Vagina (tissue), 2 donors: Measurements from ENCODE around the gene CITED1. TPM values are rescaled to one million over a fixed set of nuclear protein-coding genes. Genes with fewer than 3 reads are reported as not detected.

Experiments
- DNase-seq, 2 donors: peaks; one replicate each; pipeline ENCODE4 v3.0.0-alpha.2; 2017; ENCODE audit errors: extremely low spot score in 2 of 2
- H3K27ac ChIP-seq: fragments of 200-600 bp; sonication (generic); one replicate; pipeline ENCODE4 v1.5.1; 2019
- H3K27me3 ChIP-seq: fragments of 200-600 bp; sonication (generic); one replicate; pipeline ENCODE4 v1.5.1; 2019
- H3K36me3 ChIP-seq, 2 donors: fragments of 200-600 bp; sonication (generic); one replicate each; pipeline ENCODE4 v1.5.1; 2017 to 2019
- H3K4me1 ChIP-seq: fragments of 200-600 bp; sonication (generic); one replicate; pipeline ENCODE4 v1.5.1; 2019
- H3K4me3 ChIP-seq, 2 donors: fragments of 200-600 bp; sonication (generic); 1 replicate in 1 of 2; 2 replicates in 1 of 2; pipeline ENCODE4 v1.5.1; 2016 to 2019
- H3K9me3 ChIP-seq: fragments of 200-600 bp; sonication (generic); one replicate; pipeline ENCODE4 v1.5.1; 2019
- POLR2A ChIP-seq, 2 donors: fragments of 450-650 bp; IDR thresholded peaks; one replicate each; pipeline ENCODE4 v1.6.1; 2017; ENCODE audit warnings: antibody characterized with exemption in 2 of 2, mild to moderate bottlenecking in 2 of 2, moderate library complexity in 2 of 2
- POLR2AphosphoS5 ChIP-seq, 2 donors: sonication (generic); formaldehyde crosslinking; IDR thresholded peaks; one replicate each; pipeline ENCODE4 v1.9.0; 2017; ENCODE audit warnings: antibody characterized with exemption in 2 of 2, mild to moderate bottlenecking in 2 of 2, low read depth in 1 of 2; ENCODE audit not compliant: insufficient read depth in 1 of 2
- intact Hi-C: fragments of 100-400 bp; cut with DNase I; formaldehyde crosslinking; loops from one replicate; pipeline ENCODE4 v1.15.1; 2023
- small RNA-seq: library from RNA; depleted of rRNA; stranded (forward); fragments of <200 nt; gene quantifications from one replicate; pipeline ENCODE3, GENCODE V24; 2016
- total RNA-seq: library from RNA; depleted of rRNA; stranded (reverse); fragments of >200 nt; gene quantifications from one replicate; pipeline ENCODE4 v1.2.3, GENCODE V29; 2016
- TF ChIP-seq, protein P1 (sequence below), 3 experiments: fragments of 450-650 bp in 2 of 3; fragments of 200-600 bp in 1 of 3; sonication (generic) in 1 of 3; IDR thresholded peaks; one replicate each; pipeline ENCODE4 v1.5.1; 2017 to 2019; ENCODE audit warnings: antibody characterized with exemption in 3 of 3, mild to moderate bottlenecking in 2 of 3, moderate library complexity in 2 of 3

CITED1 gene
- total RNA-seq, 1 donor from 2014 or later, result 2.7 TPM

DNA sequence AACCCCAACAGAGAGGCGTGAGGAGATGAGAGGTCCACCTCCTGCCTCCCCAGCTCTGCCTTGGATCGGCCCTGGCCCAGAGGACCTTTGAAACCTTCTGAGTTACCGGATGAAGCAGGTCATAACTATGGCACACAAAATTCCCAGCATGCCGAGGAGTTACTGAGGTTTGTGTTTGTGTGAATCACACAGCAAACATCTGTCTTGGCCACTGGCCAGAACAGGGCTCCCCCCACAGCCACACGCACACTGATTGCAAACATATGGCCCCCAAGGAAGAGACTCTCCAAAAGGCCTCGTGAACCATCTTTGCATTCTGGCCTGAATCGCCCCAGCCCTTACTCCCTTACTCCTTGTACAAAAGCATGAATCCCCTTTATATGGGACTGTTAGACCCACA is 47.5 kb downstream of the CITED1 start:
- no peaks in the 10 kb centered on the region for H3K36me3 ChIP-seq
- no peaks in the 10 kb centered on the region for H3K9me3 ChIP-seq
- H3K27me3 ChIP-seq, result no peaks in the 10 kb centered on the region
- intact Hi-C loops, result no loop called here
- H3K4me3 ChIP-seq, result no peak overlapping the region
- no peaks in the 10 kb centered on the region for H3K4me1 ChIP-seq
- DNase-seq, result no peak
- H3K27ac ChIP-seq, result no peak overlapping the region
- TF ChIP-seq, protein P1, sequence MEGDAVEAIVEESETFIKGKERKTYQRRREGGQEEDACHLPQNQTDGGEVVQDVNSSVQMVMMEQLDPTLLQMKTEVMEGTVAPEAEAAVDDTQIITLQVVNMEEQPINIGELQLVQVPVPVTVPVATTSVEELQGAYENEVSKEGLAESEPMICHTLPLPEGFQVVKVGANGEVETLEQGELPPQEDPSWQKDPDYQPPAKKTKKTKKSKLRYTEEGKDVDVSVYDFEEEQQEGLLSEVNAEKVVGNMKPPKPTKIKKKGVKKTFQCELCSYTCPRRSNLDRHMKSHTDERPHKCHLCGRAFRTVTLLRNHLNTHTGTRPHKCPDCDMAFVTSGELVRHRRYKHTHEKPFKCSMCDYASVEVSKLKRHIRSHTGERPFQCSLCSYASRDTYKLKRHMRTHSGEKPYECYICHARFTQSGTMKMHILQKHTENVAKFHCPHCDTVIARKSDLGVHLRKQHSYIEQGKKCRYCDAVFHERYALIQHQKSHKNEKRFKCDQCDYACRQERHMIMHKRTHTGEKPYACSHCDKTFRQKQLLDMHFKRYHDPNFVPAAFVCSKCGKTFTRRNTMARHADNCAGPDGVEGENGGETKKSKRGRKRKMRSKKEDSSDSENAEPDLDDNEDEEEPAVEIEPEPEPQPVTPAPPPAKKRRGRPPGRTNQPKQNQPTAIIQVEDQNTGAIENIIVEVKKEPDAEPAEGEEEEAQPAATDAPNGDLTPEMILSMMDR (IDR thresholded peaks at IDR 0.05), result no peak
- TF ChIP-seq POLR2A (IDR thresholded peaks at IDR 0.05) (no peak), POLR2AphosphoS5 (IDR thresholded peaks at IDR 0.05; ENCODE audit: insufficient read depth in 1 of 2, low read depth in 1 of 2) (no peak)

DNA sequence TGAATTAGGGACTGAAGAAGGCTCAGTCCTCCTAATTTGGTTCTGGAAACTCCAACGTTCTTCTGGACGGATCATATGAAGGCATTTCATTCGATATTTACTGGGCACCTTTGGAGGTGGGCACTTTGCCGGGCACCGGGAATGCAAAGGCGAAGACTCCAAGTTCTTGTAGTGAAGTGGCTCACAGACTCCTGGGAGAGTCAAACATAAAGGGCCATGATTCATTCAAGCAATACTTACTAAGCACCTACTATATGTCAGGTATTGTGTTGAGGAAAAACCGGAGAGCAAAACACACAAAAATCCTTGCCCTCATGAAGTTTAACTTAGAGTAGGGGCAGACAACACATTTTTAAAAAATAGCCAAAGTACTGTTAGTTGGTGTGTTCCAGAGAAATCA is 49.9 kb downstream of the CITED1 start:
- intact Hi-C loops, result no loop called here
- Histone ChIP-seq H3K9me3 (no peaks in the 10 kb centered on the region), H3K4me1 (no peaks in the 10 kb centered on the region), H3K4me3 (no peak overlapping the region), H3K27ac (no peak overlapping the region), H3K27me3 (no peaks in the 10 kb centered on the region), H3K36me3 (no peaks in the 10 kb centered on the region)
- DNase-seq, result no peak
- TF ChIP-seq POLR2AphosphoS5 (IDR thresholded peaks at IDR 0.05; ENCODE audit: insufficient read depth in 1 of 2, low read depth in 1 of 2) (no peak), POLR2A (IDR thresholded peaks at IDR 0.05) (no peak)
- TF ChIP-seq, protein P1 (IDR thresholded peaks at IDR 0.05), result no peak

DNA sequence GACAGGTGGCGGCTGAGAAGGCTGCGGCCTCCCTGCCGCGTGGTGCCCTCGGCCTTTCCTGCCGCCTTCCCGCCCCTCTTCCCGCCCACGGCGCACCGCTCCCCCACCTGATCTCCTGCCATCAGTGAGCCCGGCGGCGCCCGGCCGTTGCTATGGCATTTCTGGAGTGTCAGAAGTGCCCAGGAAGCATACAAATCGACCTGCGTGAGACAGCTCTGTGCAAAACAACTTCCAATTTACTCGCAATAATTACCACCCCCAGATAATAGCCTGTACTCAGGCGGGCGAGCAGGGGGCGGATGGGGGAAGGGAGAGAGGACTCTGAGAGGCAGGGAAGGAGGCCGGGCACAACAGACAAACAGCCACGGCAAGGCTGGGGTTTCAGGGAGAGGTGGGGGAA is 50.3 kb downstream of the CITED1 start:
- no peaks in the 10 kb centered on the region for H3K9me3 ChIP-seq
- no peak for DNase-seq
- intact Hi-C loops, result no loop called here
- no peak for TF ChIP-seq POLR2A (IDR thresholded peaks at IDR 0.05)
- no peak for TF ChIP-seq POLR2AphosphoS5 (IDR thresholded peaks at IDR 0.05; ENCODE audit: insufficient read depth in 1 of 2, low read depth in 1 of 2)
- H3K4me1 ChIP-seq, result no peaks in the 10 kb centered on the region
- H3K4me3 ChIP-seq, result no peak overlapping the region
- no peak overlapping the region for H3K27ac ChIP-seq
- H3K27me3 ChIP-seq, result no peaks in the 10 kb centered on the region
- no peaks in the 10 kb centered on the region for H3K36me3 ChIP-seq

DNA sequence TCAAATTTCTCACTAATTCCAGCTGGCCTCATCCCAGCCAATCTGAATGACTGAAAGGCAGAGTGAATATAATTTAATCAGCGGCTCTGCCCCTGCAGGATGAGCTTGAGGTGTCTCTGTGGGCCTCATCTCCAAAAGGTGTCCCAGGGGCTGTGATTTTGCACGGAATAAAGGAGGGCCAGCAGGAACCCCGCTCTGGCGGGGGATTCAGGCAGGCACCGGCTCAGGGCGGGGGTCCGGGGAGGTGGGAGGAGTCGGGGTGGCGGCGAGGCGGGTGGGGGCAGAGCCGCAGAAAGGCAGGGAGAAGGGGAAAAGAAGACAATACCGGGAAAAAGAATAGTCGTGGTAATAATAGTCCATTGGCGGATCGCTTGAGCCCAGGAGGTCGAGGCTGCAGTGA is 50.9 kb downstream of the CITED1 start:
- DNase-seq, result no peak
- Histone ChIP-seq H3K27ac (no peak overlapping the region), H3K9me3 (no peaks in the 10 kb centered on the region), H3K36me3 (no peaks in the 10 kb centered on the region), H3K4me3 (no peak overlapping the region), H3K4me1 (no peaks in the 10 kb centered on the region), H3K27me3 (no peaks in the 10 kb centered on the region)
- intact Hi-C loops, result no loop called here
- no peak for TF ChIP-seq POLR2A (IDR thresholded peaks at IDR 0.05)
- TF ChIP-seq, protein P1 (IDR thresholded peaks at IDR 0.05), result no peak
- TF ChIP-seq POLR2AphosphoS5 (IDR thresholded peaks at IDR 0.05; ENCODE audit: insufficient read depth in 1 of 2, low read depth in 1 of 2), result no peak

DNA sequence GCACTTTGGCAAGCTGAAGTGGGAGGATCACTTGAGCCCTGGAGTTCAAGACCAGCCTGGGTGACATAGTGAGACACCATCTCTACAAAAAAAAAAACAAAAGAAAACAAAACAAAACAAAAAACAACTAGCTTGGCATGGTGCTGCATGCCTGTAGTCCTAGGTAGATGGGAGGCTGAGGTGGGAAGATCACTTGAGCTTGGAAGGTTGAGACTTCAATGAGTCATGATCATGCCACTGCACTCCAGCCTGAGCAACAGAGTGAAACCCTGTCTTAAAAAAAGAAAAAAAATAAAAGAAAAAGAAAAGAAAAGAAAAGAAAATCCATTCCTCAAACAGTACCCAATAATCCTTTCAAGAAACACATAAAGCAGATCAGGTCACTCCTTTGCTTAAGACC is 52.0 kb downstream of the CITED1 start:
- Histone ChIP-seq H3K9me3 (no peaks in the 10 kb centered on the region), H3K27ac (no peak overlapping the region), H3K4me1 (no peaks in the 10 kb centered on the region), H3K36me3 (no peaks in the 10 kb centered on the region), H3K4me3 (no peak overlapping the region), H3K27me3 (no peaks in the 10 kb centered on the region)
- intact Hi-C loops, result no loop called here
- TF ChIP-seq POLR2AphosphoS5 (IDR thresholded peaks at IDR 0.05; ENCODE audit: insufficient read depth in 1 of 2, low read depth in 1 of 2) (no peak), POLR2A (IDR thresholded peaks at IDR 0.05) (no peak)
- TF ChIP-seq, protein P1 (IDR thresholded peaks at IDR 0.05), result no peak
- DNase-seq, result no peak

Small RNA genes within 50 kb of the gene (small RNA-seq; reads per million reads assigned to genes)
- not detected for gene RF00019

Other genes with a start within 250 kb of the CITED1 start
- gene RTL5, start 174.0 kb downstream of the CITED1 start, total RNA-seq, result 4.4 TPM
- 12.0 TPM for gene PIN4, start 124.2 kb downstream of the CITED1 start, total RNA-seq
- 0.74 TPM for gene ERCC6L, start 66.9 kb downstream of the CITED1 start, total RNA-seq
- 1,011 TPM for gene RPS4X, start 28.7 kb downstream of the CITED1 start, total RNA-seq